NCI-H748 (cell line): ENCODE results near the gene PZP.
A peak's percentile ranks its signal among the peaks of the same experiment; 100 is the strongest.
"Not testable (repeated sequence)": the region's sequence is repeated elsewhere in the genome, so short reads cannot be mapped to it uniquely, and the experiment has no call there.

ENCODE experiments used
- DNase-seq: peaks from one replicate; lab custom pipeline; 2025; ENCODE audit not compliant: unreplicated experiment; lab: John Stamatoyannopoulos, UW

Gene PZP

GRCh38 chr12:9184276-9184675, 23.9 kb downstream of the PZP start:
- no peak for DNase-seq

- DNase-seq = no peak
Observed at GRCh38 chr12:9180810-9181209, 27.4 kb downstream of the PZP start.

DNA sequence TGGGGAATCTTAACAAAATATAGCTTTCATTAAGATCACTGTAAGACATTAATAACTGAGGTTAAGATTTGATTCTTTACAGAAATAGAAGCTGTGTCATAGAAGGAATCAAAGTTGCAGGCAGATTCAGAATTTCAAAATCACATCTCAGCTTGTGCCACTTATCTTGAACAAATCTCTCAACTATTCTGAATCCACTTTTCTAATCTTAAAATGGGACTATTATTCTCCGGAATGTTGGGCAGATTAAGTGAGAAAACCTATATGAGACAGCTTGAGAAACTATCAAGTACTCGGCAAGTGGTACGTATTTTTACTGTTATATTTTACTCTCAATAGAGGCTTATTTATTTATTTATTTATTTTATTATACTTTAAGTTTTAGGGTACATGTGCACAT, 28.4 kb downstream of the PZP start:
- DNase-seq = no peak

- DNase-seq = no peak
Observed at GRCh38 chr12:9169979-9170634, 38.1 kb downstream of the PZP start.

- not testable (repeated sequence) for DNase-seq
Observed at GRCh38 chr12:9167345-9167744, 40.9 kb downstream of the PZP start.

- no peak for DNase-seq
Observed at GRCh38 chr12:9163392-9163791, 44.8 kb downstream of the PZP start.

GRCh38 chr12:9156119-9156518, 52.1 kb downstream of the PZP start:
- DNase-seq = no peak

DNA sequence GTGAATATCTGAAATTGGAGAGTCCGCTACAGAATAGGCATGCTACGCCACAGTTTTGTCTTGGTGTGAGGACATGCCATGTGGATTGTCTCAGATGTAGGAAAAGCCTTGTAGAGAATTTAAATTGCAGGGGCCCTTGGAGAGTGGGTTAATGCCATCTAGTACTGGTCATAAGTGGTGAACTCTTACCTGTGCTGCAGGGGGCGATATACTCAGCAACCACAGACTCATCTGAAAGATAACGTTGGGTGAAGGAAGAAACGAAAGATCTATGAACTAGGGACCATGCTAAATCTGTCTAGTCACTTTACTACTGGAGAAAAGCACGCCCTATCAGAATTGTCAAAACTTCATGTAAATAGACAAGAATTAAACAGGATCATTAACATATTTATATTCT, 58.8 kb downstream of the PZP start:
- peak; percentile 6 for DNase-seq

- no peak for DNase-seq
Observed at GRCh38 chr12:9148926-9149325, 59.3 kb downstream of the PZP start.

- DNase-seq = no peak
Observed at GRCh38 chr12:9147461-9147860, 60.7 kb downstream of the PZP start.

GRCh38 chr12:9144730-9145106, 63.5 kb downstream of the PZP start:
- no peak for DNase-seq

DNA sequence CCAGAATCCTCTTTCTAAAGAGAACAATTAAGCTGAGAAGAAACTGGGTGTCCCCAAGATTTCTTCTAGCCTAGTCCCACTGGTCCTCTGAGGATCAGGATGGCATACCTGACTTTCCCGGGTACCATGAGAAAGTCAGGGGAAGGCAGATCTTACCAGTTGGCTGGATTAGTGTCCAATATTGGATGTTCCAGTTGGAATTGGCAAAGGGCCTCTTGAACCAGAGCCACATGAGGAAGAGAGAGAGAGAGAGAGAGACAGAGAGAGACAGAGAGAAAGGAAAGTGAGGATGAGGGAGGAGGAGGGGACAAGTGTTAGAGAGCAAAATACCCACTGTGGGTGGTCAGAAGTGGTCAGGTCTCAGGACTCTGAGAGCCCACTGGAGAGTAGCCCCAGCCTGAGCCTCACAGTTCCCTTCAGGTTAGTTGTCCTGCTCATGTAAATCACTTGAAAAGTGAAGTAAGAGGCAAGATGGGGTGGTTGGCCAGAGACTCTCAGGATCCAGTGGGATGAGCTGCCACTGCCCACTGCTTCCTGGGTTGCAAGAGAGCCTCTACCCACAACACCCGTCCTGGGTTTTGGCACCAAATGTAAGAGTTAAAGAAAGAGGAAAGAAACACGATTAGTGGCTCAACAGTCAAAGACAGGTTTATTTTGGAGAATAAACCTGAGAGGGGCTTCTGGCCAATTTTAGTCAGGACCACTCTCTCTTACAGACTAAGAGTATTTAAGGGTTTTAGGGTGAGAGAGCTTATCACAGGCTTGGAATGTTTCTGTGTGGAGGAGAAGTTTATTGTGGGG, 64.1 kb downstream of the PZP start:
- no peak for DNase-seq

DNA sequence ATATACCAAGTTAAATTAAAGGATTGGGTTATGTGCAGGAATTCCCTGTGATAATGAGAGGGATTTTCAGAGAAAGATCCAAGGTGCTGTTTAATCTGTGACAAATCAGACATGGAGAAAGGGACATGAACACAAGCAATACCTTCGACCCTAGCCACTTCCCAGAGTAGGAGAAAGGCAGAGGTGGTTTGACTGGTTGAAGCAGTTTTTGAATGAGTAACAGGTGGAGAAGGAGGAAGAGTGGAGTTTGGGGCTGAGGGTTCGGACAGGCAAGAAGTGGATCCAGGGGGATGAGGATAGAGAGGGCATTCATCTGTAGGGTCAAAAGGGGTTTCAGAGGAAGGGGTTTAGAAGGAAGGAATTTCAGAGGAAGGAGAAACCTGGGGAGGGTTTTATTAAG, 65.1 kb downstream of the PZP start:
- no peak for DNase-seq

GRCh38 chr12:9139588-9140290, 68.5 kb downstream of the PZP start:
- not testable (repeated sequence) for DNase-seq

DNA sequence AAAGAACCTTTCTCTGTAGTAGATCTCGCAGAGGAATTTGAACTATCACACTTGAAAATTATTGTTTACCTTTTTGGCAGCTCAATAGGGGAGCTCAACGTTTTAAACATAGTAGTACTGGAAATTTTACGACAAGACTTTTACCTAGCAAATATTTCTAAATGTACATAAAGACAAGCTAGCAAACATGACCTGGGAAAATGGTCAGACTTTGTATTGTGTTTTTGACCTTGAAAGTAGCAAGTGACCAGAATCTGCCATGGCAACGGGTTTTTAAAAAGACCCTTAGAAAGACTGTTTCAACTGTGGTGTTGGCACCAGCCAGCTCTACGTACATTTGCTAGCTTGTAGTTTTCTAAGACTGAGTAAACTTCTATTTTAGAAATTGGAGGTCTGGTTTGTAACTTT, 72.3 kb downstream of the PZP start:
- peak; percentile 28 for DNase-seq

GRCh38 chr12:9134981-9135628, 73.1 kb downstream of the PZP start:
- DNase-seq = peak; percentile 35

- DNase-seq = no peak
Observed at GRCh38 chr12:9133216-9133916, 74.8 kb downstream of the PZP start.

DNA sequence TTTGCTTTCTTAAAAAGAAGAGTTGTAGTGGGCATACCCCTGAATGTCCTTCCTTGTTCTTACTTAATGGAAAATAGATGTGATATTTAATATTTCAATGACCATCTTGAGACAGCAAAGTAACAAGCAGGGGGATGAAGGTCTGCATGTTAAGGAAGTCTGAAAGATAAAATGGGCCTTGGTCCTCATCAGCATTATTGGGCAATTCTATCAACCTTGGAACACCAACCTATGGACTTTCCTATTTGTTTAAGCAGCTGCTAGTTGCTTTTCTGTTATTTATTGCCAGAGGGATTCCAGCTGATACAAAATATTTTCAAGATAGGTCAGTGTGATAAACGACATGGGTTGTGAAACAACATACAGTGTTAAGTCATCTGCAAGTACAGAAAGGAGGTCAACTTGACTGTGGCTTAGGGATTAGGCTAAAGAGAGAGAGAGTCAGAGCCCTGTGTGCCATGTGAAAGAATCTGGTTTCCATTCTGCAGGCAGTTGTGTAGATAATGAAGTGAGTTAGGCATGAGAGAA, 76.1 kb downstream of the PZP start:
- DNase-seq = no peak

- DNase-seq = no peak
Observed at GRCh38 chr12:9130244-9130643, 78.0 kb downstream of the PZP start.

GRCh38 chr12:9127936-9128663, 80.1 kb downstream of the PZP start:
- DNase-seq = no peak
